Left kidney (tissue), 2 donors: ENCODE data around the gene TMEM187. TPM values are rescaled to one million over a fixed set of nuclear protein-coding genes. Genes with fewer than 3 reads are reported as not detected.

ENCODE experiments used
- DNase-seq: peaks from one replicate; pipeline ENCODE4 v3.0.0-alpha.2; 2013
- polyA plus RNA-seq: library from polyadenylated mRNA; unstranded; fragments of 120-200 nt; gene quantifications from one replicate; pipeline ENCODE4 v1.2.1, GENCODE V29; 2013; ENCODE audit not compliant: insufficient read length

TMEM187 gene
- polyA plus RNA-seq, 1 donor: 5.2 TPM

DNA sequence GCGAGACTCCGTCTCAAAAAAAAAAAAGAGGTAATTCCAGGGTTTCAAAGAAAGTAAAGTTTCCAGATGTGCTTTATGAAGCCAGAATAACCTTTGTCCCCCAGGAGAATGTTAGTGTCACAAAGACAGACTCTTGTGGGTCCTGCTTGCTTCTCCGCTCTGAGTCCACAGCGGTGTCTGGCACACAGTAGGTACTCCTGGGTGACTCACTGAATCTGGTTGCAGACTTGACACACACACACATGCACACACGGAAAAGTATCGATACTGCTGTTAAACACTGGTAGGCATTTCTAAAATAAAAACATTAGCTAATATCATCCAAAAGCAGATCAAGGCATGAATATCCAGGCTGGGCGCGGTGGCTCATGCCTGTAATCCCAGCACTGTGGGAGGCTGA lies 22.9 kb downstream of the TMEM187 start:
- DNase-seq: no peak

GRCh38 chrX:153999359-154000037 lies 26.9 kb downstream of the TMEM187 start:
- no peak for DNase-seq

DNA sequence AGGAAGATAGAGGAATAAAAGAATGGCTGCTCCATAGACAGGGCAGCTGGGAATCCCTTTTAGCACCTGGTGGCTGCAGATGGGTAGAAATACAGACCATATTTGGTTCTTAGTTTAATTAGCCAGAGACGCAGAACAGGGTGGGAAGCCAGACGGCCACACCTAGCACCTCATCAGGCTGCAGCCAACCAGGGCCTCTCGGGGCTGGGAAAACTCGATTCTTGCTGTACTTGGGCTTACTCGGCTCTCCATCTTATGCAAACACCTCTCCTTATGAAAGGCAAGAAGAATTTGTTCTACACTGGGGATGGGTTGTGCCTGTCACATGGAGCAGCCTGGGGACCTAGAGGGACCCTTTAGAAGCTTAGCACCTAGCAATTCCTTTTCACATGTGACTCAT lies 27.5 kb downstream of the TMEM187 start:
- DNase-seq: no peak

DNA sequence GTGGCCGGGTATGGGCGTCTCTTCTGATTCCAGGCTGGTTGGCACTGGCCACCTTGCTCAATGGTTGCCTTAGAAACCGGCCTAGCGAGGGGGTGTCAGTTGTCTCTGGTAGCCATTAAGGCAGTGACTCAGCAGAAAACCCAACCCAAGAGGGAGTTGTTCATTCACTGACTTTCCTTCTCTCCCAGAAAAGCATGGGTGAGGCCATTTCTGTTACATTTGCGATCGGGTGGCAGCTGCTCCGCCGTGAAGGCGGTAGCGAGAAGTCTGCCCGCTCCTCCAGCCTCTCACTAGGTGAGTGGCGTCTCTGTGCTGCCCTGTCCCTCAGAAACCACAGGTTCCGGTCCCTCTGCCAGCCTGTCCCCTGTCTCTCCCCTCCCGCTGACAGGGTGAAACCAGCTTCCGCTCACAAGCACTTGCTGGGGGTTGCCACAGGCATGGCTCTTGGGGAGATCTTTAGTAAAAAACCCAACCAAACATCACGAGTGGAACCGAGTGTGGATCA lies 29.7 kb downstream of the TMEM187 start:
- no peak for DNase-seq

- DNase-seq: no peak
Observed at GRCh38 chrX:154004315-154004714, 31.8 kb downstream of the TMEM187 start.

DNA sequence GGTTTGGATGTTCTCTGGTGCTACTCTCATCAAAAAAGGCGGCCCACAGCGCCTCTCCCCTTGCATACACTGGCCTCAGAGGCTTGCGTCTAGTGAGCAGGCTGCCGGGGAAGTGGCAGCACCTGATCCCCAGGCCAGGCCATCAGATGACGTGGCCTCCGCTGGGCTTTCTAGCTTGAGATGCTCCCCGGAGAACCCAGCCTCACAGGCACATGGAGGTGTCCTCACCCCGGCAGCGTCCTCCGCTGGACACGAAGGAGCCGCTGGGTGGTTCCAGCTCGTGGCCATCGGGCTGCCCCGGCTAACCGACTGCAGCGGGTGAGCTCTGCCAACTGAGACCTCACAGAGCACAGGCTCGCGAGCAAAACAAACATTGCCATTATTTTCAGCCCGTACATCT lies 34.4 kb downstream of the TMEM187 start:
- DNase-seq: no peak

GRCh38 chrX:154008521-154008920 lies 36.0 kb downstream of the TMEM187 start:
- no peak for DNase-seq

GRCh38 chrX:154010330-154011087 lies 38.0 kb downstream of the TMEM187 start:
- DNase-seq: no peak

- DNase-seq: no peak
Observed at GRCh38 chrX:154011376-154012335, 39.1 kb downstream of the TMEM187 start.

DNA sequence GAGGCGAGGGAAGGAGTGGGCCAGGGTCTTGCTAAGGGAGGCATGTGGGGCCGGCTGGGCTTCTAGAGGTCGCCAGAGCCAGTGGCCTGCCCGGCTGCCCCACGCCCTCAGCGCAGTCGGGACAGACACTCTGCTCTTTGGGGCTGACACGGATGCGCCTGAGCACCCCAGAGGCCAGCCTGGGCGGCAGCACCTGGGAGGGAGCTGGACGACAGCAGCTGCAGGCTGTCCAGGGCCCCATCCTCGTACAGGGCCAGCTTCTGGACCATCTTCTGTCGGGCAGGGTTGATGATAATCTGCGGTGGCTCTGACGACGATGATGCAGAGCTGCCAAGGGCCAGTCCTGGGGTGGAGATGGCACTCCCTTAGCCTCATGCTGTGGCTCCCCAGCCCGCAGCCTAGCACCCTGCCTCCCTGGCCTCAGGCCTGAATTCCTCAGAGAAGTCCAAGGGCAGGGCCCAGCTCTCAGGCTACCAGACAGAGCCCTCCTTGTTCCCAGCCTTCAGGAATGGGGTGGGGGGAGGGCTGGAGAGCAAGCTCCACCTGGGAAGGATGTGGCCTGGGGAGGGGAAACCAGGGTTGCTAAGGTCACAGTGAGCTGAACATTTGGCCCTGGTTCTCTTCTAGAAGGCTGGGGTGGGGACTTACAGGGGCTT lies 39.9 kb downstream of the TMEM187 start:
- DNase-seq: no peak

DNA sequence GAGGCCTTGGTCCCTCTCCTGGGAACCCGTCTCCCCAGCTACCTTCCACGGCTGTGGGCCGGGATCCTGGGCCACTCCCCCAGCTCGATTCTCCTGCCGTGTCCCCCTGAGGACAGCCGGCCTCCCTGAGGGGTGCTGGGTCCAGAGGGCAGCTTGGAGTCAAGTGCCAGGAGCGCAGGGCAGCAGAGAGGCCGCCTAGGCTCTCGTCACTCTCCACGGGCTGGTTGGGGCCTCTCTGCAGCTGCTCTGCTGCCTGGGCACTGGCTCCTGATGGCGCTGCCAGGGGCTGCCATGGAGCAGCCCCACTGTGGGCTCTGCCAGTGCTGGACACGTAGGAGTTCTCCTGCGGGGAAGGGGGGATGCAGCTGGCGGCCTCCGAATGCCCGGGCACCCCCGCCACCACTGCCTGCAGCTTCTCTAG lies 40.5 kb downstream of the TMEM187 start:
- no peak for DNase-seq

GRCh38 chrX:154013614-154014360 lies 41.2 kb downstream of the TMEM187 start:
- no peak for DNase-seq

GRCh38 chrX:154014429-154015380 lies 42.2 kb downstream of the TMEM187 start:
- DNase-seq: no peak

- no peak for DNase-seq
Observed at GRCh38 chrX:154015581-154016264, 43.2 kb downstream of the TMEM187 start.

GRCh38 chrX:154016366-154017076 lies 44.0 kb downstream of the TMEM187 start:
- DNase-seq: no peak

GRCh38 chrX:154017766-154018517 lies 45.4 kb downstream of the TMEM187 start:
- DNase-seq: no peak

- DNase-seq: no peak
Observed at GRCh38 chrX:154018518-154019060, 46.0 kb downstream of the TMEM187 start.
